Common myeloid progenitor, CD34-positive (primary cell): ENCODE results near the gene COL9A3.

Experiments used
- CTCF ChIA-PET: fragments of 350-600 bp; sonication (Branson Sonifier 250); formaldehyde crosslinking; loops from one replicate; lab custom pipeline; 2021; ENCODE audit warnings: antibody characterized with exemption; lab: Charles Lee
- POLR2A ChIA-PET: fragments of 350-600 bp; sonication (Branson Sonifier 250); formaldehyde crosslinking; loops from one replicate; lab custom pipeline; 2021; ENCODE audit warnings: antibody characterized with exemption; lab: Charles Lee
- DNase-seq, 3 donors: peaks; one replicate each; pipeline versions ENCODE4 v3.0.0 to v3.0.0-alpha.2; 2013
- H3K27ac ChIP-seq, 2 experiments: 1 replicate in 1 of 2; 2 replicates in 1 of 2; pipeline ENCODE4 v1.7.0; 2013; ENCODE audit warnings: inconsistent platforms in 2 of 2, low read length in 2 of 2, mild to moderate bottlenecking in 2 of 2, low read depth in 1 of 2, moderate library complexity in 1 of 2; ENCODE audit not compliant: severe bottlenecking in 2 of 2, insufficient read depth in 1 of 2, poor library complexity in 1 of 2
- H3K27me3 ChIP-seq, 5 experiments: replicated peaks in 2 of 5; 1 replicate in 3 of 5; 2 replicates in 2 of 5; pipeline versions ENCODE4 v1.6.1 to v1.7.0; 2013; ENCODE audit warnings: low read length in 4 of 5, mild to moderate bottlenecking in 2 of 5, moderate library complexity in 2 of 5, inconsistent platforms in 1 of 5; ENCODE audit not compliant: insufficient read depth in 5 of 5, control insufficient read depth in 4 of 5
- H3K36me3 ChIP-seq, 4 experiments: 1 replicate in 2 of 4; 2 replicates in 2 of 4; pipeline versions ENCODE4 v1.6.1 to v1.7.0; 2013; ENCODE audit warnings: low read length in 3 of 4, control low read depth in 1 of 4, mild to moderate bottlenecking in 1 of 4; ENCODE audit not compliant: control insufficient read depth in 4 of 4, insufficient read depth in 4 of 4
- H3K4me1 ChIP-seq, 4 experiments: 1 replicate in 3 of 4; 2 replicates in 1 of 4; pipeline versions ENCODE4 v1.6.1 to v1.7.1; 2013; ENCODE audit warnings: low read length in 3 of 4, mild to moderate bottlenecking in 3 of 4, control low read depth in 1 of 4, inconsistent platforms in 1 of 4, moderate library complexity in 1 of 4; ENCODE audit not compliant: control insufficient read depth in 4 of 4, insufficient read depth in 4 of 4; ENCODE audit errors: control extremely low read depth in 1 of 4
- H3K4me3 ChIP-seq, 7 experiments: 1 replicate in 4 of 7; 2 replicates in 3 of 7; pipeline versions ENCODE4 v1.5.1 to v1.7.0; 2013; ENCODE audit warnings: mild to moderate bottlenecking in 7 of 7, low read length in 6 of 7, moderate library complexity in 6 of 7, inconsistent platforms in 2 of 7, low read depth in 2 of 7, control low read depth in 1 of 7; ENCODE audit not compliant: insufficient read depth in 4 of 7, control insufficient read depth in 1 of 7; ENCODE audit errors: extremely low read depth in 1 of 7
- H3K9me3 ChIP-seq, 5 experiments: 1 replicate in 4 of 5; 2 replicates in 1 of 5; pipeline versions ENCODE4 v1.6.1 to v1.7.1; 2013; ENCODE audit warnings: low read length in 4 of 5, mild to moderate bottlenecking in 2 of 5, inconsistent platforms in 1 of 5, low read depth in 1 of 5, moderate library complexity in 1 of 5; ENCODE audit not compliant: control insufficient read depth in 4 of 5, insufficient read depth in 2 of 5; ENCODE audit errors: control extremely low read depth in 1 of 5
- WGBS: methylation state at CpG from one replicate; pipeline ENCODE4 v1.1.5; 2013; ENCODE audit not compliant: insufficient coverage; 5-methylcytosine and 5-hydroxymethylcytosine counted together

Gene COL9A3

GRCh38 chr20:62812181-62812906 is 4.5 kb upstream of the COL9A3 start:
- no peak overlapping the region for H3K27ac ChIP-seq
- peaks cover 5 to 63% (median 40%) of the 10 kb centered on the region in 4 experiments for H3K36me3 ChIP-seq
- H3K4me1 ChIP-seq, result peaks cover 0 to 20% (median 11%) of the 10 kb centered on the region in 4 experiments
- H3K4me3 ChIP-seq, result no peak overlapping the region
- no peak for DNase-seq
- ChIA-PET POLR2A (no interaction called here), CTCF (no interaction called here)
- WGBS, result 90% methylated on average over 43 of the region's 43 CpGs
- peaks cover 0 to 27% (median 13%) of the 10 kb centered on the region in 5 experiments for H3K27me3 ChIP-seq
- H3K9me3 ChIP-seq, result no peaks in the 10 kb centered on the region

GRCh38 chr20:62812907-62813200 is 4.0 kb upstream of the COL9A3 start:
- peaks cover 5 to 58% (median 35%) of the 10 kb centered on the region in 4 experiments for H3K36me3 ChIP-seq
- DNase-seq, result no peak
- ChIA-PET CTCF (no interaction called here), POLR2A (no interaction called here)
- H3K4me1 ChIP-seq, result peaks cover 0 to 20% (median 12%) of the 10 kb centered on the region in 4 experiments
- peaks cover 0 to 33% (median 16%) of the 10 kb centered on the region in 5 experiments for H3K27me3 ChIP-seq
- no peak overlapping the region for H3K4me3 ChIP-seq
- WGBS, result 96% methylated on average over 8 of the region's 11 CpGs
- H3K27ac ChIP-seq, result no peak overlapping the region
- H3K9me3 ChIP-seq, result no peaks in the 10 kb centered on the region

DNA sequence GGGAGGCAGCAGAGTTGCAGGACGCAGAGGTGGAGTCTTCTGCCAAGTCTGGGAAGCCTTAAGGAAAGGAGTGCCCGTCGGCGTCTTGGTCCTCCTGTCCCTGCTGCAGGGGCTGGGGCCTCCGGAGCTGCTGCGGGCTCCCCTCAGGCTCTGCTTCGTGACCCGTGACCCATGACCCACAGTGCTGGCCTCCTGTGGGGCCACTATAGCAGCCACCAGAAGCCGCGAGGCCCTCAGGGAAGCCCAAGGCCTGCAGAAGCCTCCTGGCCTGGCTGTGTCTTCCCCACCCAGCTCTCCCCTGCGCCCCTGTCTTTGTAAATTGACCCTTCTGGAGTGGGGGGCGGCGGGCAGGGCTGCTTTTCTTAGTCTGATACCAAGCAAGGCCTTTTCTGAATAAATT is 3.3 kb upstream of the COL9A3 start:
- 97% methylated on average over 11 of the region's 13 CpGs for WGBS
- ChIA-PET CTCF (no interaction called here), POLR2A (no interaction called here)
- H3K27ac ChIP-seq, result no peak overlapping the region
- H3K4me1 ChIP-seq, result peaks cover 0 to 21% (median 13%) of the 10 kb centered on the region in 4 experiments
- no peak overlapping the region for H3K4me3 ChIP-seq
- H3K27me3 ChIP-seq, result peaks cover 0 to 40% (median 18%) of the 10 kb centered on the region in 5 experiments
- DNase-seq, result no peak
- H3K9me3 ChIP-seq, result no peaks in the 10 kb centered on the region
- peaks cover 5 to 51% (median 35%) of the 10 kb centered on the region in 4 experiments for H3K36me3 ChIP-seq

- peaks cover 5 to 46% (median 32%) of the 10 kb centered on the region in 4 experiments for H3K36me3 ChIP-seq
- H3K4me3 ChIP-seq, result no peak overlapping the region
- ChIA-PET CTCF (interaction anchor here (1.1 to 1.9 kb wide), 2 partner anchors 10 to 78 kb away, joined by 3 to 6 read pairs; partner anchors contain the start of gene OGFR), POLR2A (no interaction called here)
- peaks cover 0 to 42% (median 21%) of the 10 kb centered on the region in 5 experiments for H3K27me3 ChIP-seq
- peaks cover 0 to 27% (median 18%) of the 10 kb centered on the region in 4 experiments for H3K4me1 ChIP-seq
- DNase-seq, result no peak
- no peak overlapping the region for H3K27ac ChIP-seq
- 91% methylated on average over 8 of the region's 13 CpGs for WGBS
- no peaks in the 10 kb centered on the region for H3K9me3 ChIP-seq
These were observed 2.7 kb upstream of the COL9A3 start for GRCh38 chr20:62814060-62814708.

GRCh38 chr20:62814709-62815065 is 2.2 kb upstream of the COL9A3 start:
- ChIA-PET POLR2A (no interaction called here), CTCF (interaction anchor here (1.1 to 1.9 kb wide), 2 partner anchors 10 to 79 kb away, joined by 3 to 6 read pairs; partner anchors contain the start of gene OGFR)
- Histone ChIP-seq H3K27me3 (peaks cover 0 to 45% (median 21%) of the 10 kb centered on the region in 5 experiments), H3K4me3 (no peak overlapping the region), H3K27ac (no peak overlapping the region), H3K9me3 (no peaks in the 10 kb centered on the region), H3K36me3 (peaks cover 5 to 41% (median 28%) of the 10 kb centered on the region in 4 experiments), H3K4me1 (peaks cover 0 to 32% (median 21%) of the 10 kb centered on the region in 4 experiments)
- WGBS, result 78% methylated on average over 10 of the region's 12 CpGs
- no peak for DNase-seq

GRCh38 chr20:62815066-62815991 is 1.5 kb upstream of the COL9A3 start:
- DNase-seq, result no peak
- H3K27ac ChIP-seq, result no peak overlapping the region
- peaks cover 3 to 34% (median 23%) of the 10 kb centered on the region in 4 experiments for H3K36me3 ChIP-seq
- no peaks in the 10 kb centered on the region for H3K9me3 ChIP-seq
- ChIA-PET CTCF (interaction anchor here (1.1 to 1.9 kb wide), 3 partner anchors 11 to 79 kb away, joined by 3 to 6 read pairs (median 3); partner anchors contain the start of gene OGFR), POLR2A (no interaction called here)
- H3K4me1 ChIP-seq, result peaks cover 0 to 36% (median 22%) of the 10 kb centered on the region in 4 experiments
- H3K4me3 ChIP-seq, result no peak overlapping the region
- peaks cover 0 to 45% (median 21%) of the 10 kb centered on the region in 5 experiments for H3K27me3 ChIP-seq
- WGBS, result 29% methylated on average over 24 of the region's 24 CpGs
